ENCODE results near the gene FYN. TPM values are rescaled to one million over a fixed set of nuclear protein-coding genes. Genes with fewer than 3 reads are reported as not detected.

Gene FYN
- total and polyA plus RNA-seq, 10 of the 15 experiments (the other 5 are each of a cell fraction or from before 2014, with no cell fraction given): 51.4 to 247 (median 138) TPM

GRCh38 chr6:111845441-111845871 lies 27.8 kb downstream of the FYN start (continued):
- TF ChIP-seq NRF1 (conservative IDR thresholded peaks at IDR 0.05; ENCODE audit: low read depth, low read length) (no peak), ESRRA (IDR thresholded peaks at IDR 0.05; ENCODE audit: low read length) (no peak), BCL11A (IDR thresholded peaks at IDR 0.05; ENCODE audit: low read depth, low read length) (peak; percentile 86), NFIC (IDR thresholded peaks at IDR 0.05; ENCODE audit: low read depth, low read length) (peak; percentile 82), ETV6 (conservative IDR thresholded peaks at IDR 0.05 in 1 of 2, IDR thresholded peaks at IDR 0.05 in 1 of 2; ENCODE audit: borderline replicate concordance in 1 of 2, low read depth in 1 of 2) (peak in 1 of 2 experiments; percentile 64; a peak in 1 of 4 replicates), NFYA (IDR thresholded peaks at IDR 0.05; ENCODE audit: borderline replicate concordance, low read depth, low read length) (no peak), ELK1 (IDR thresholded peaks at IDR 0.05; ENCODE audit: low read depth, low read length) (0 out of 2 replicates have a peak, but pooled peaks have one; percentile 8), PML (IDR thresholded peaks at IDR 0.05; ENCODE audit: low read length) (0 out of 2 replicates have a peak, but pooled peaks have one; percentile 28), ZNF687 (IDR thresholded peaks at IDR 0.05) (peak; percentile 52; the same call in 1 of the 2 replicates), CHD2 (IDR thresholded peaks at IDR 0.05; ENCODE audit: borderline replicate concordance, low read depth, low read length) (peak; percentile 39; the same call in 1 of the 2 replicates), ASH2L (IDR thresholded peaks at IDR 0.05; ENCODE audit: borderline replicate concordance, low read depth) (no peak), MLLT1 (IDR thresholded peaks at IDR 0.05) (0 out of 2 replicates have a peak, but pooled peaks have one; percentile 31), BRCA1 (IDR thresholded peaks at IDR 0.05; ENCODE audit: low read depth, low read length) (no peak), SRF (IDR thresholded peaks at IDR 0.05; ENCODE audit: low read depth in 2 of 2, low read length in 2 of 2) (no peak), CEBPZ (IDR thresholded peaks at IDR 0.05; ENCODE audit: low read depth, low read length) (no peak), ZNF207 (IDR thresholded peaks at IDR 0.05; ENCODE audit: borderline replicate concordance) (no peak), CREB1 (IDR thresholded peaks at IDR 0.05; ENCODE audit: low read depth) (no peak), CREM (IDR thresholded peaks at IDR 0.05; ENCODE audit: low read depth) (peak; percentile 79), WRNIP1 (IDR thresholded peaks at IDR 0.05; ENCODE audit: borderline replicate concordance, low read depth, low read length) (no peak), HDAC2 (IDR thresholded peaks at IDR 0.05) (no peak), KAT2A (conservative IDR thresholded peaks at IDR 0.05; ENCODE audit: control insufficient read depth, low read depth, low read length) (no peak)
